ENCODE results near the gene DNAJC30.
"Not testable (repeated sequence)": the region's sequence is repeated elsewhere in the genome, so short reads cannot be mapped to it uniquely, and the experiment has no call there.

GRCh38 chr7:73720443-73720842 is 37.2 kb upstream of the DNAJC30 start:
- TF ChIP-seq, protein P1, sequence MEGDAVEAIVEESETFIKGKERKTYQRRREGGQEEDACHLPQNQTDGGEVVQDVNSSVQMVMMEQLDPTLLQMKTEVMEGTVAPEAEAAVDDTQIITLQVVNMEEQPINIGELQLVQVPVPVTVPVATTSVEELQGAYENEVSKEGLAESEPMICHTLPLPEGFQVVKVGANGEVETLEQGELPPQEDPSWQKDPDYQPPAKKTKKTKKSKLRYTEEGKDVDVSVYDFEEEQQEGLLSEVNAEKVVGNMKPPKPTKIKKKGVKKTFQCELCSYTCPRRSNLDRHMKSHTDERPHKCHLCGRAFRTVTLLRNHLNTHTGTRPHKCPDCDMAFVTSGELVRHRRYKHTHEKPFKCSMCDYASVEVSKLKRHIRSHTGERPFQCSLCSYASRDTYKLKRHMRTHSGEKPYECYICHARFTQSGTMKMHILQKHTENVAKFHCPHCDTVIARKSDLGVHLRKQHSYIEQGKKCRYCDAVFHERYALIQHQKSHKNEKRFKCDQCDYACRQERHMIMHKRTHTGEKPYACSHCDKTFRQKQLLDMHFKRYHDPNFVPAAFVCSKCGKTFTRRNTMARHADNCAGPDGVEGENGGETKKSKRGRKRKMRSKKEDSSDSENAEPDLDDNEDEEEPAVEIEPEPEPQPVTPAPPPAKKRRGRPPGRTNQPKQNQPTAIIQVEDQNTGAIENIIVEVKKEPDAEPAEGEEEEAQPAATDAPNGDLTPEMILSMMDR (IDR thresholded peaks at IDR 0.05; ENCODE audit: poor library complexity, severe bottlenecking), result not testable (repeated sequence)
- TF ChIP-seq EP300 (conservative IDR thresholded peaks at IDR 0.05; ENCODE audit: poor library complexity, severe bottlenecking); EZH2 (IDR thresholded peaks at IDR 0.05; ENCODE audit: borderline replicate concordance, insufficient read depth, low read length, poor library complexity, severe bottlenecking); MXI1 (conservative IDR thresholded peaks at IDR 0.05; ENCODE audit: poor library complexity, severe bottlenecking): not testable (repeated sequence)
